Measurements from ENCODE around the gene FGFRL1. TPM values are rescaled to one million over a fixed set of nuclear protein-coding genes. Genes with fewer than 3 reads are reported as not detected.

The FGFRL1 gene
- total RNA-seq, 1 donor from 2014 or later = 54.1 TPM

GRCh38 chr4:1062419-1062818 is 51.0 kb downstream of the FGFRL1 start:
- DNase-seq (ENCODE audit: low spot score) = no peak

- DNase-seq (ENCODE audit: low spot score) = no peak
Measured at GRCh38 chr4:1065732-1066131, 54.3 kb downstream of the FGFRL1 start.

GRCh38 chr4:1069394-1069793 is 58.0 kb downstream of the FGFRL1 start:
- no peak for DNase-seq (ENCODE audit: low spot score)

- no peak for DNase-seq (ENCODE audit: low spot score)
Measured at GRCh38 chr4:1072830-1073446, 61.5 kb downstream of the FGFRL1 start.

GRCh38 chr4:1074077-1074476 is 62.7 kb downstream of the FGFRL1 start:
- no peak for DNase-seq (ENCODE audit: low spot score)

- no peak for DNase-seq (ENCODE audit: low spot score)
Measured at GRCh38 chr4:1075225-1075624, 63.8 kb downstream of the FGFRL1 start.

- DNase-seq (ENCODE audit: low spot score) = no peak
Measured at GRCh38 chr4:1075809-1076699, 64.6 kb downstream of the FGFRL1 start.

Other genes with a start within 250 kb of the FGFRL1 start
- 3.0 TPM for gene CPLX1, start 185.5 kb upstream of the FGFRL1 start, total RNA-seq
- 91.3 TPM for gene GAK, start 79.3 kb upstream of the FGFRL1 start, total RNA-seq
- gene TMEM175, start 79.2 kb upstream of the FGFRL1 start, total RNA-seq = 27.7 TPM
- 10.1 TPM for gene DGKQ, start 38.1 kb upstream of the FGFRL1 start, total RNA-seq
- 34.7 TPM for gene IDUA, start 24.6 kb upstream of the FGFRL1 start, total RNA-seq
- 0.22 TPM for gene SLC26A1, start 18.2 kb upstream of the FGFRL1 start, total RNA-seq
- 4.2 TPM for gene RNF212, start 101.9 kb downstream of the FGFRL1 start, total RNA-seq
- gene SPON2, start 161.0 kb downstream of the FGFRL1 start, total RNA-seq = 27.3 TPM
- 147 TPM for gene CTBP1, start 237.5 kb downstream of the FGFRL1 start, total RNA-seq

Measured in mesenteric fat pad (tissue), 1 donor.